GM12878 (cell line): ENCODE measurements around the gene CAPNS1. TPM values are rescaled to one million over a fixed set of nuclear protein-coding genes. Genes with fewer than 3 reads are reported as not detected.
A peak's percentile ranks its signal among the peaks of the same experiment; 100 is the strongest.

Source experiments
- CHD4 ChIP-seq: fragments of 200-600 bp; sonication (generic); IDR thresholded peaks from 2 replicates; pipeline ENCODE4 v1.6.1; 2016; ENCODE audit warnings: mild to moderate bottlenecking
- E2F4 ChIP-seq: IDR thresholded peaks from 2 replicates; pipeline ENCODE4 v1.6.1; 2012; ENCODE audit warnings: low read depth, low read length, improper control_type of control experiment
- E2F8 ChIP-seq: fragments of 450-650 bp; IDR thresholded peaks from 2 replicates; pipeline ENCODE4 v1.6.1; 2018; ENCODE audit warnings: mild to moderate bottlenecking, low read depth, moderate library complexity; ENCODE audit not compliant: partially characterized antibody
- IKZF2 ChIP-seq, 2 experiments: fragments of 450-650 bp; IDR thresholded peaks; 2 replicates each; pipeline ENCODE4 v1.6.1; 2017; ENCODE audit warnings: mild to moderate bottlenecking in 2 of 2, moderate library complexity in 2 of 2
- IRF3 ChIP-seq: fragments of 450-650 bp; IDR thresholded peaks from 2 replicates; pipeline ENCODE4 v1.6.1; 2014; ENCODE audit warnings: mild to moderate bottlenecking
- MEF2A ChIP-seq: IDR thresholded peaks from 2 replicates; pipeline ENCODE4 v1.6.1; 2011; ENCODE audit warnings: low read depth, mild to moderate bottlenecking, low read length, moderate library complexity; ENCODE audit not compliant: insufficient read depth
- MTA3 ChIP-seq: IDR thresholded peaks from 2 replicates; pipeline ENCODE4 v1.6.1; 2012; ENCODE audit warnings: low read length, inconsistent platforms, borderline replicate concordance
- MXI1 ChIP-seq: fragments of 150-350 bp; IDR thresholded peaks from 2 replicates; pipeline ENCODE4 v1.6.1; 2011; ENCODE audit warnings: low read depth, mild to moderate bottlenecking, inconsistent platforms, low read length, improper control_type of control experiment
- SRF ChIP-seq, 2 experiments: IDR thresholded peaks; 2 replicates each; pipeline ENCODE4 v1.6.1; 2011; ENCODE audit warnings: low read depth in 2 of 2, low read length in 2 of 2, mild to moderate bottlenecking in 1 of 2, moderate library complexity in 1 of 2
- USF2 ChIP-seq: IDR thresholded peaks from 2 replicates; pipeline ENCODE4 v1.6.1; 2011; ENCODE audit warnings: low read depth, low read length, improper control_type of control experiment, borderline replicate concordance
- ZBED1 ChIP-seq: IDR thresholded peaks from 2 replicates; pipeline ENCODE4 v1.6.1; 2016; ENCODE audit warnings: borderline replicate concordance
- ZBTB11 ChIP-seq: fragments of 450-650 bp; formaldehyde crosslinking; IDR thresholded peaks from 2 replicates; pipeline ENCODE4 v1.5.0; 2022; ENCODE audit warnings: mild to moderate bottlenecking, missing genetic modification characterization
- ZNF687 ChIP-seq: fragments of 450-650 bp; IDR thresholded peaks from 2 replicates; pipeline ENCODE4 v1.6.1; 2017; ENCODE audit warnings: mild to moderate bottlenecking, moderate library complexity
- ZSCAN29 ChIP-seq: fragments of 450-650 bp; IDR thresholded peaks from 2 replicates; pipeline ENCODE4 v1.6.1; 2017; ENCODE audit warnings: mild to moderate bottlenecking, moderate library complexity
- polyA plus RNA-seq, 11 experiments: library from polyadenylated mRNA; depleted of rRNA in 4 of 11; unstranded in 6 of 11; stranded (reverse) in 5 of 11; fragments of >200 nt; fragmentation: Nextera tagmentation in 4 of 11; fragmentation: Illumina TruSeq in 1 of 11; extraction: Ambion mirVana in 4 of 11; extraction: Trizol in 1 of 11; gene quantifications; 1 replicate in 1 of 11; 2 replicates in 10 of 11; pipeline versions ENCODE4 v1.2.1 to v1.2.3, GENCODE V29; 2011 to 2016; ENCODE audit warnings: inconsistent platforms in 2 of 11, missing spikeins in 2 of 11, low read depth in 1 of 11
- total RNA-seq, 4 experiments: library from RNA; depleted of rRNA in 3 of 4; stranded (reverse); fragments of >200 nt in 3 of 4; fragmentation: Illumina TruSeq in 1 of 4; extraction: Trizol in 1 of 4; gene quantifications; 2 replicates each; pipeline versions ENCODE4 v1.2.1 to v1.2.3, GENCODE V29; 2013 to 2021

CAPNS1 gene
- total and polyA plus RNA-seq, 10 of the 15 experiments (the other 5 are each of a cell fraction or from before 2014, with no cell fraction given): 96.9 to 562 (median 245) TPM

GRCh38 chr19:36139473-36140303 is at the start of gene CAPNS1 (continued):
- TF ChIP-seq E2F8 (no peak), E2F4 (0 out of 2 replicates have a peak, but pooled peaks have one; percentile 7), SRF (IDR thresholded peaks at IDR 0.05; ENCODE audit: low read depth in 2 of 2, low read length in 2 of 2) (no peak), MTA3 (no peak), IRF3 (no peak; the same call in 1 of the 2 replicates), ZBED1 (peak; percentile 99; the same call in 1 of the 2 replicates), USF2 (no peak), ZNF687 (no peak; the same call in none of the 2 replicates), CHD4 (no peak; the same call in 1 of the 2 replicates), ZBTB11 (no peak), IKZF2 (IDR thresholded peaks at IDR 0.05) (peak in 1 of 2 experiments; percentile 52; a peak in 3 of 4 replicates), MXI1 (peak; percentile 78), ZSCAN29 (no peak), MEF2A (no peak)
